ENCODE data around the gene IRF6.
"Not testable (repeated sequence)": the region's sequence is repeated elsewhere in the genome, so short reads cannot be mapped to it uniquely, and the experiment has no call there.

Gene IRF6

DNA sequence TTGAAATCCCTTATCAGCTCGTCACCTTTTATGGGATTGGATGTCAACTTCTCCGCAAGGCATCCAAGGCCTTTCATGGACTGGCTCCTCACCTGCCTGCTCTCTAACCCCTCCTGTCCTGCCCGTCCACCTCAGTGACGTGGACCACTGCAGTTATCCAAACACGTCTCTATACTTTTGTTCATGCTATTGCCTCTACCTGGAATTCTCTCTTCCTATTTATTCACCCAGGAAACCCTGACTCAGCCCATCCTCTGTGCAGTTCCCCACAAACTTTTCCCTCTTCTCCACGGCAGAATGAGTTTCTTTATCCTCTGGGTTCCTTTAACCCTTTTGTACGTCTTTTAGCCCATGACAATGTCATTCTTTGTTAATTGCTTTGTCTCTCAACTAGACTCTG, 16.8 kb upstream of the IRF6 start:
- DNase-seq, result no peak

DNA sequence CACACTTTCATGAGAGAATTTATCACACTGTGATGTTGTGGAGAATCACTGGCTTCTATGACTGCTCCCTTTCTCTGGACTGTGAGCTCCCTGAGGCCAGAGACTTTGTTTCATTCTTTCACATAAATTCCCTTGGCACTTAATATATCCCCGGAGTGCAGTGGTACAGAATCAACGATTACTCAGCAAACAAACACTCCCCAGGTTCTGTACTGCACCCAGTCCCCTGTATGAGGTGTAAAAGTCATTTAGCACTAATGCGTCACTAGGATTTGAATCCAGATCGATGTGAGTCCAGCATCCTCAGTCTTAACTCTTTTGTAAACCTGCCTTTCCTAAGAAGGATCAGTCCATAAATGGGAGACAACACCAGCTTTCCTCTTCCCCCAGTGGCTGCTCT, 15.0 kb upstream of the IRF6 start:
- no peak for DNase-seq

DNA sequence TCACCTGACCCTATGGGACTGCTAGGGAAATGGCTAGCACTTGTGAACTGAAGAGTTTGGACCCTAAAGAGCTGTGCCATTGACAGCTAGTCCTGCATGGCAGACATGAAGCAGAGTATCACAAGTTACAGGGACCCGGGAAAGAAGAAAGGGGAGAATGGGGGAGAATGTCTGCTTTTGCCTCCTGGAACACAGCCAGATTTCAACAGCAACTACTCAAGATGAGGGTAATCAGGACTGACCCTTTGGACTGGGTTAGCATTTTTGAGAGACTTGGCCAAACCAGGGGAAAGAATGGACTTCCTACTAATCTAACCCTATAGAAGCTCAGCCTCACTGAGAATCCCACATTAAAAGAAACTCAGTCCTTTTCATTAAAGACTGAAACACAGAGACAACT, 13.1 kb upstream of the IRF6 start:
- DNase-seq, result no peak

DNA sequence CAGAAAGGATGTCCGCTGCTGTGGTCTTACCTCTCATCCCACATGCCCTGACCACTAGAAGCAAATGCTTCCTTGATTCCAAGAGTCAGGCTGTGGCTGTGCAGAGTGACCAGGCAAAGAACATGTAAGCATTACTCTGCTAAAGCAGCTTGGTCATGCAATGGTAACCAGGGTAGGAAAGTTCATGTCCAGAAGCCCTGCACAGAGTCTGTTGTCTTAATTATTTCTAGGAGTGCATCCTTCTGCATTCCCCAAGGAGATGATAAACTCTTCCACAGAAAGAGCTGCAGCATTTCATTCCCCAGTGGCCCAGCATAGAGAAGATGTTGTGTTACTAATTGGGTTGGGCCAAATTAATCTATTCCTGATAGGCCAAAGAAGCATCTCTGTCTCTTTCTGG, 11.7 kb upstream of the IRF6 start:
- DNase-seq, result no peak

DNA sequence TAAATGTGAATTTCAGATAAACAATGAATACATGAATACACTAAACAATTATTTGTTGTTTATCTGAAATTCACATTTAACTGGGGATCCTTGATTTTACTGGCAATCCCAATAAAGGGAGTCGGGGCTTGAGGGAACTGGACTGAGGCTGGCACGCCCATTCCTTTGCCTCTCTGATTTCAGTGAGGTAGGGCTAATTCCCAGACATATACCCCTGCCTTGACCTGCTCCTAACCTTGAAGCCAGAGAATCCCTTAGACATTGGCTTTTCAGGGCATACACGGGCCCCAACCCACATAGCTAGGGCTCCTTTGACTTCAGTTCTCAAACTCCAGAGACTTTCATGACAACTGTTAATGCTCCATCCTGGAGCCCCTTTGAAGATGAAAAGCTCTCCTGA, 11.0 kb upstream of the IRF6 start:
- DNase-seq, result no peak

DNA sequence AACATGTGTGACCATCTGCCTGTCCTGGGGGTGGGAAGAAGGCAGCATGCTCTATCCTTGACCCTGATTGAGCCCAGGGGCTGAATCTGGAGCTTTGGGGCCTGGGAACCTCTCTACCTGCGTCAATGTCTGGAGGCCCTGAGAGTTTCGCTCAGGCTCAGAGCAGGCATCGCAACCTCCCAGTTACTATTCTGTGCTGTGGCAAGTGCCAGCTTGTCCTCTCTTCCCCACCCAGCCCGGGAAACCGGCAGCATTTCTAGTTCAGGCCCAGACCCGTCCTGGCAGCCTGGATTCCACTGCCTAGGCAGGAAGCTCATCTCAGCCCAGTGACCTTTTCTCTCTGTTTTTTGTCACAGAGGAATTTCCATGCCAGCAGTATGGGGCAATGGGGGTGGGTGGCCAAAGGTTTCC, 10.0 kb upstream of the IRF6 start:
- no peak for DNase-seq

DNA sequence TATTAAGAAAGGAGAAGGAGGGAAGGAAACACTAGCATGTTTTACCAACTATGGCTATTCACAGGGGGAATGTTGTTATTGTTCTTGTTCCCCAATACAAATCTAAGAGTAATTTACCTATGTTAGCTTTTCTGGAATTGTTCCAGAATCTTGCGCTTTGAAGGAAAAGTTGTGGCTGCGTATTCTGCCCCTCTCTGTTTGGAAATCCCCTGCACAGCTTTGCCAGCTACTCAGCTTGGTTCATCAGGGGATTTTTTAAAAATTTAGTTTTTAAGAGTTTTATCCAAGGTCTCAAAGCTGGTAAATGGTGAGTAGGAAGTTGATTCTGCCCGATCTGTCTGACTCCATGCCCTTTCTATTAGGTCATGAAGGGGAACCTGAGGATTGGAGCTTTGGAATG, 9.5 kb upstream of the IRF6 start:
- DNase-seq, result no peak

DNA sequence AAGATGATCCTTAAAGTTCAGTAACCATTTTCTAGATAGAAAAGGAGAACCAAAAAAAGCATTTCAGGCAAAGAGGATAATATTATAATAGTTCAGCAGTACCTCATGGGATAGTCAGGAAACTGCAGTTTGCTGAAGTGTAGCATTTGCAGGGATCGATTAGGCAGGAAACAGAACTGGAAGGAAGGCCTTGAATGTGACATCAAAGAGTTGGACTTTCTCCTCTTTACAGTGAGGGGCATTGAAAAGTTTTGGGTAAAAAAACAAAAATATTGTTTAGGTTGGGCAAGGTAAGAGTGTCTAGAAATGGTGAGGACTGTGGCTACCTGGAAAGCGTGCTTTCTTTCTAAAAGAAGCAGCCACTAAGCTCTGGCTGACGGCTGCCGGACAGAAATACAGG, 8.0 kb upstream of the IRF6 start:
- no peak for DNase-seq

DNA sequence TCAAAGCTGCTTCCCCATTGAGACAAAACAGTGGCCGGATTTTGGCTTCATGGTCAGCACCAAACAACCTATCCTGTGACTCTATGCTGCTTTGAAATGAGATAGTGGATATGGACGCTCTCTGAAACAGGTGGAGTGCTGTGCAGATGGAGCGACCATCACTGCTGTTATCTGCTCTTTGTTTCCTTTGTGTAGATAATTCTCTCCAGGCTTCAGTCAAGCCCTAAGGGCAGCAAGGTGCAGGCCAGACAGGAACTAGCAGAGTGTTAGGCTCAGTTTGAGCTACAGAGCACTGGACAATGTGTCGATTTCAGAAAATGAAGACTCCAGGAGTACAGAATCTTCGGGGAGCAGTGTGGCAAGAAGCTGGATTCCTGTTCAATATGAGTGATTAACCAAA, 4.8 kb upstream of the IRF6 start:
- no peak for DNase-seq

DNA sequence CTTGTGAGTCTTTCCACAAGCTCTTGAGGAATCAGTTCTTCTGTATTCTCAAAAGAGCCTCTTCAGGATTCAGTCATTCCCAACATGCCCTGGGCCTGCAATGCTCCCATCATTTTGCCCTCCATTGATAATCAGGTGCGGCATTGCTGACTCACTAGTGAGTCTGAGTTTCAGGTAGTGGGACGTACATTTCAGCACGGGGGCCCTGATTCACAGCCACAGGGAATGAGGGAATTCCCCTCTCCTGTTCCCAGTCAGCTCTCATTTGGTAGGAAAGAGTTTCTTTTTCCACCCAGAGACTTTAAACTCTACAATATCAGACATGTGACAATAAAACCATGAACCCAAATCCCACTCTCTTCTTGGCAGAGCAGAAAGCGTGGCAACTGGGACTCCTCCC, 3.7 kb upstream of the IRF6 start:
- DNase-seq, result no peak

DNA sequence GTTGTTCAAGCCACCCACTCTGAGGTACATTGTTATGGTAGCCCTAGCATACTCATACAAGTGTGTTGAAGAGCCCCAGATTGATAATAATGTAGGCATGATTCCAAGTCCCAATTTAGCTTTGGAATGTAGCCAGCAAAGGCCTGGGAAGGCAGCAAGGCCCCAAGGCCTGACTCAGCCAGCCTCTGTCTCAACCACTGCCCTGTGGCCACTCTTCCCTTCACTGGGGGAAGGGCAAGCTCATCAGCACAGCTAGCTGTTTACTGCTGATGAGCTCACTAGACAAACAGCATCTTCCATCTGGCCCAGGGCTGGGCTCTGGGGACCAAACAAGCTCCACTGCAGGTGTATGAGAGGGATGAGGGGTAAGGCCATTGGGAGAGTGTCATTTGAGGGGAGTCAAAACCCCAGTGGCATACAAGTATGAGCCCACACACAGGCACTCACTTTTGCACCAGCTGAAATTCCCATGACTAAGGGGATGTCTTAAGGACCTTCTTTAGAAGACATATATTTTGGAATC, 2.2 kb upstream of the IRF6 start:
- DNase-seq, result no peak

DNA sequence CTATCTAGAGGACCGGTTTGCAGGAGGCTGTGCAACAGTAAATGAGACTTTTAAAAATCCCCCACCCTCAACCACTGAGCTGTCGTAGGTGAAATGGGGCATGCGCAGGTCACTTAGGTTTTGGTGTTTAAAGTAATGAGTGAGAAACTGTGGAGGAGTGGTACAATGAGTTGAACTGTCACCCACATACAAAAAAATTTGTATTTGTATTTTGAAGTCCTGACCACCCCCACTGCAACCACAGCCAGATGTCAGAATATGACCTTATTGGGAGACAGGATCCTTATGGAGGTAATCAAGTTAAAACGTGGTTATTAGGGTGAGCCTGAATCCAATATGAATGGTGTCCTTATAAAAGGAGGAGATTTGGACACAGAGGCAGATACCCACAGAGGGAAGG, 1.6 kb upstream of the IRF6 start:
- no peak for DNase-seq

DNA sequence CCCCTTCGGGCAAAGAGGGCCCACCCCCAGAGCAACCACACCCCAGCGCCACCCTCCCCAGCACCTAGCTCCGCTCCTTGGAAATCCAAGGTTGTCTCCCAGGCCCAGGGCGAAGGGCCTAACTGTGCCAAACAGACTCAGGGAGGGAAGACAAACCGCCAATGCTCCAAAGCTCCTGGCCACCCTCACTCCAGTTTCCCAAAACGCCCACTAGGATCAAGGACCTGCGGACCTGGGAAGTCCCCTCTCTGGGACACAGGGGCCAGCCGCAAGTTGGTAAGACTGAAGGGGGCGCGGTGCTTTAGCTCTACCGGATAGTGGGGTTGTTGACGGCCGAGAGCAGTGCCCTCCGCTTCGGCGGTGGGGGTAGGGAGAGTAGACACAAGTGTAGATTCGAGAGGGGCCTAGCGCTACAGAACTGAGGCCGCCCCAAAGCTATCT, 581 bp downstream of the IRF6 start:
- DNase-seq, result no peak

DNA sequence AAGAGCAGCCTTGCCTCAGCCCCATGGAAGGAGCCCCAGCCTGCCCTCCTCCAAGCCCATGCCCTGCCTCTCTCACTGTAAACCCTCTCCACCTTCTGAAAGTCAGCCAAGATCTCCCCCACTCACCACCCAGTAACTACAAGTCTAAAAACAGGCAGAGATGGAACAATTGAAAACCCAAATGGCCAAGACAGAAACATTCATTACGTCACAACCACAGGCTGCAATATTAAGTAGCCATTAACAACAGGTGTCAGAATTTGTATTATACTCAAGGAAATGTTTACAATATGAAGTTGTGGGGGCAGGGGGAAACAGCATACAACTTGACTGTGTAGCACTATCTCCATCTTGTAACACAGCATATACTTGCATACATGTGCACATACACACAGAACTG, 2.4 kb downstream of the IRF6 start:
- no peak for DNase-seq

DNA sequence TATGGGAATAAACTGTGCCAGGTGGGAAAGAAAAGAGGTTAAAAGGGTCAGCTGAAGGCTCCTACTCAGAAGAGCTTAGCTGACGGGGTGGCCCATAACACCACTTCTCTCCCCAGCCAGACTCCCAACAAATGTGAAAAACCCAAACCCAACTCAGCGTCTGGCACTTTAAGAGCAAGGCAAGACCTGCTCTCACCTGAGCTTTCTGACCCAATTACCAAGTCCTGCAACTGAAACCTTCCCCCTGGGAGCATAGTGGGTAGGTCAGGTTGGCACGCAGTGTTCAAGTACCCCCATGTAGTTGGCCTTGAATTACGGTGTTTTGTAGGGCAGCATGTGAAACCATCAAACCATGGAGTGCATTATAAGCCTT, 3.2 kb downstream of the IRF6 start:
- no peak for DNase-seq

DNA sequence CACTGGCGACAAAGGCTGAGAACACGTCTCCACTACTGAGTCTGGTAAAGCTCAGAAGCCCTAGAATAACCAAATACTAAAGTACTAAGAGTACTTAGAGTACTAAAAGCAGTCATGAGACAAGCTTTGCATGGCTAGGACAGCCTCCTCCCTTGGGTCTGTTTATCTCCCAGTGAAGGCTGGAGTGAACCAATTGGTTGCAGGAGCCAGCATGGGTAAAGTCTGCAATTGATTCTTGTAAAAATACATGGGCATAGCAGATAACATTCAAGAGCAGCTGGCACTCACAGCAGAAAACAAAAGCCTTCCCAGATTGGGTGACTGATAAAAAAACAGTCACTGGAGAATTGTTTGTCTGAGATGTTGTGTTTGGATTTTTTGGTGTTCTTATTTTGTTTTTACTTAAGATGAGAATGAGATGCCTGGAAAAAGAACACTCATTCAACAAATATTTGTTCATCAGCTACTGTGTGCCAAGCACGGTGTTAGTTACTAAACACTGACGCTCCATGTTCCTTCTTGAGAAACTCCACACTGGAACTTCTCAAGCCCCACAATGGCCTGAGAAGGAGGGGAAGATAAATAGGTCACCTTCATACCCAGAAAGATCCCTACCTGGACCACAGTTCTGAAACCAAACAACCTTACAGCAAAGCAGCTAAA, 3.7 kb downstream of the IRF6 start:
- DNase-seq, result no peak

DNA sequence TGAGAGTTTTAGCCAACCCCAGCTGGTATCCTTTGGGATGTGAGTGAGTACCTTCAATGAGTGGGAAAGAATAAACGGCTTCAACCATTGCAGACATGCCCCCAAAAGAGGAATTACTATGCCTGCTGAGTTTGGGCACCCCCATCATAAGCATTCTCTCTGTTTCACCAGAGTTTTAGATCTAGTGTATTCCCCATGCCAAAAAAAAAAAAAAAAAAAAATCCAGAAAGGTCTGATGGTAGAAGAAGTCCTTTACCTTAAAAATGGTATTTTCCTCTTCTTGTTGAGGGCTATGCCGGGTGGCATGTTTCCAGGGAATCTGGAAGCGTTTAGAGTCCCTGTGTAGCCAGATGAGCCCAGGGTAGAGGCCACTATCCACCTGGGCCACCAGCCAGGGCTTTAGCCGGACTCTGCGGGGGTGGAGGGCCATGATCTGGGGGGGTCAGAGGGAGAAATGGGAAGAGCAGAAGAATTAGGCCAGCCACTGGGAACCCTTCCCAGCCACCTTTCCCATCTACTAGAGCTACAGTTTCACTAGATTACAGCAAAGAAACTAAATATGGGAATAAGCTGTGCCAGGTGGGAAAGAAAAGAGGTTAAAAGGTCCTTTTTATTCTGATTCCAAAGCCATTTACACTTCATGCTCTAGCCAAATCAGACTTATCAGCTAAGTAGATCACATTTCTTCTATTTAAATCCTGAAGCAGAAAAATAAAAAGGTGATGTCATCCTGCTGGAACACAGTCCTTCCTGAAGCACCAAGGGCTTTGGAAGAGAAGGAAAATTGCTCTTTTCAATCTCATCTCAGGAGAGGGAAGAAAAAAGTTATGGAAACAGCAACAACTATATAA, 4.7 kb downstream of the IRF6 start:
- DNase-seq, result no peak

DNA sequence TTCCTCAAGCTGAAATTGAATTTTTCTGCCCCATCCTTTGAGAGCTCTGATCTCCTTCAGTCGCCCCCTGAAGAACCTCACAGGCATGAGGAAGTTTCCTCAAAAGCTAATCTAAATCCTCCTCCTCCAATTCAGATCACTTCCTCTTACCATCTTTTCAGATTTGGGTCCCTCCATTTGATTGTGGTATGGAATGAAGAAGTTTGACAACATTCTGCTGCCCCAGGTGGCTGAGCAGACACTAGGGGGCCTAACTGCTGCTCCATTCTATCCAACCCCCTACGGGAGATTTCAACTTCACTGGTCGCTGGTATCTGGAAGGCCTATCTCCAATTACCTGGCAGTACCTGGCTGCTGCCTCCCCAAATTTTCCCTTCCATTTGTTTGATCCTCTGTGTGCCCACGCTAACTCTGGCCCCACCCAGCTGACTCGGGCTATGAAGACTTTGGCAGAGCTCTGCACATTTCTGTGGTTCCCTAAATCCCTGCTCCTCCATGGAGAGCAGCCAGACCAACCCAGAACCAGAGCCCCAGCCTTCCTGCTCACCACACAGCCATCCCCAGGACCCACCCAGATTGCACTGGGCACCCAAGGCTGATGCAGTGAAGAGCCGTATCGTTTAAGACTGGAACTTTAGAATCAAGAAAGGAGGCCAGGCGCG, 7.8 kb downstream of the IRF6 start:
- no peak for DNase-seq

DNA sequence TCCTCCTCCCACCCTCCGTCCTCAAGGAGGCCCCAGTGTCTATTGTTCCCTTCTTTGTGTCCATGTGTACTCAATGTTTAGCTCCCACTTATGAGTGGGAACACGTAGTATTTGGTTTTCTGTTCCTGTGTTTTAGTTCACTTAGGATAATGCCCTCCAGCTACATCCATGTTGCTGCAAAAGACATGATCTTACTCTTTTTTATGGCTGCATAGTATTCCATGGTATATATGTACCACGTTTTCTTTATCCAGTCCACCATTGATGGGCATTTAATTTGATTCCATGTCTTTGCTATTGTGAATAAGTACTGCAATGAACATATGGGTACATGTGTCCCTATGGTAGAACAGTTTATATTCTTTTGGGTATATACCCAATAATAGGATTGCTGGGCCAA, 12.2 kb downstream of the IRF6 start:
- DNase-seq, result not testable (repeated sequence)

DNA sequence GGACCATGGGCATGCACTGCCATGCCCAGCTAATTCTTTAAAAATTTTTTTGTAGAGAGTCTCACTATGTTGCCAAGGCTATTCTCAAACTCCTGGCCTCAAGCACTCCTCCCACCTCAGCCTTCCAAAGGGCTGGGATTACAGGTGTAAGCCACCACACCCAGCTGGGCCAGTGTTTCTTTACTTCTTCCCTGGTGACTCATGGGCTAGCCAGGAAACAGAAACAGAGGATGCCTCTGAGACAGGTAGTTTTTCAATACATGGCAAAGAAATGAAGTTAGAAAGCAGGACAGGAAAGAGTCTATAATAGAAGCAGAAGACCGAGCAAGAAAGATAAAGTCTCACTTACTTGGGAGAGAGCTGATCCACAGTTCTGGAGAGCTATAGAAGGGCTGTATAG, 14.0 kb downstream of the IRF6 start:
- DNase-seq, result no peak

DNA sequence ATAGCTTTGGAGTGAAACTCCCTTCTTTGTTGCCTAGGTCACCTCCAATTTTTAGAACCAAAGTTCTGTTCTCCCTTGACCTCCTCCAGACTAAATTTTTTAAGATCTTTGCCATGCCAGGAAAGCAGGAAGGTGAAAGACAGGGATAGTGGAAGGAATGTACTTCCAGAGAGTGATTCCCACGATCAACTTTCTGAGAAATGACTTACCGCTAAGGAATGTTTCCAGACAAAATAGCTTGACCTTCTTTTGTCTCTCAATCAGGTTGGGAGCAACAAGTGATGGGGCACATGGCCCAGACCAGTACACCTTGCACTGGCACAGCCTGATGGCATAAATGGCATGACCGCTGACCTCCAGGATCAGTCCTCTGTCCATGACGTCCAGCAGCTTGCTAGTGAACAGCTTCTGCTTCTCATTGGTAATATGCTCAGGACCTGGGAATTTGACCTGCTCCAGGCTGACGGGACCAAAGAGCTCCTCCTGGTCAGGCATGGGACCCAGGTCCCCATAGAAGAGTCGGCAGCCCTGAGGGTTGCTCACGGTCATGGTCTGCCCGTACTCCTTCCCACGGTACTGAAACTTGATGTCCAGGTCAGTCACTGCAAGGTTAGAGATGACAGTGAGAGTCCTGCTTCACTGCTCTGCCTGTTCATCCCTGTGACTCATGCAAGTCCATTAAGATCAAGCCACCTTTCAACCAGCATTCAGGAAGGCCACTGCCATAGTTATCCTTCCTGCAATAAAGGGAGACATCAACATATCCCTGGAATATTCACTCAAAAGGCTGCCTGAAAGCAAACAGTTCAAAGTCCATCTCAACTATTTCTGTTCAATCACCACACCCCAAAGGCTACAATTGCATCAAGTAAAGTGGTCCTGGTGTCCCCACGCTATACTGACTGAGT, 15.4 kb downstream of the IRF6 start:
- DNase-seq, result no peak

DNA sequence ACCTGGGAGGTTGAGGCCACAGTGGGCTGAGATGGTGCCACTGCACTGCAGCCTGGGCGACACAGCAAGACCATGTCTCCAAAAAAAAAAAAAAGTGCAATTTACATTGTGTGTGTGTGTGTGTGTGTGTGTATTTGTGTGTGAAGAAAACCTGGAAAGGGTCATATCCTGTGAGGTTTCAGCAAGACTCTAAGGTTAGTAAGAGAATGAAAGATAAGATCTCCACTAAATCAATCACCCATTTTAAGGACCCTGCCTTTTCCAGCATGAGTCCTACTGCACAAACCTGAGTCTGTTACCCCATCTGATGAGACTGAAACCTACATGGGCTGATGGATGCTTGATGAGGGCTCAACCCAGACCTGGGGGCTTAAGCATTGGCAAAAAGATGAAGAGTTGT, 16.7 kb downstream of the IRF6 start:
- DNase-seq, result no peak

DNA sequence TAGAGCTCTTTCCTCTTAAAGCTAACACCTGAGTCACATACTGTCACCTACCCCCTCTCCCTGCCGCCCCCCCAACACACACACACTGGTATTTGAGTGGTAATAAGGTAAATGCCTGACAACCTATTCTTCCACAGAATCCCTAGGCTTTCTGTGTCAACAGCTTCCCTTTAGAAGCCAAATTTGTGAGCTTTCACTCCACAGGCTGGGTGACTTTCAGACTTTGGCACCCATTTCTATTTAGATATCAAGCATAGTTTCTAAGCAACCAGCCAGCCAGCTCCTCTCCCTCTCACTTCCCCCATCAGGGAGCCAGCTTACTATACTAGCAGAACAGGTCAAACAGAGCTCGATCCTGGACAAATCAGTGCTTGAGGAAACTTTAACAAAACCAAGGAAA, 18.4 kb downstream of the IRF6 start:
- no peak for DNase-seq
